HepG2 (cell line): Measurements from ENCODE around the gene SGIP1. TPM values are rescaled to one million over a fixed set of nuclear protein-coding genes. Genes with fewer than 3 reads are reported as not detected.

Experiments used
- ATAC-seq: fragments of 200-7000 bp; cut with Tn5 transposase; 3 replicates; pipeline ENCODE4 v1.9.1; 2020; ENCODE audit warnings: mild to moderate bottlenecking, moderate library complexity
- BruUV-seq: library from RNA; stranded (reverse); fragments of 400-500 nt; replicated peaks from 2 replicates; lab custom pipeline; 2021; lab: Mats Ljungman, UMichigan
- CTCF ChIA-PET: fragments of 300-600 bp; formaldehyde crosslinking; extraction: SDS; loops from one replicate; lab custom pipeline; 2021; ENCODE audit warnings: low total read pairs, inconsistent platforms, low intra/inter-chr PET ratio; lab: Yijun Ruan, JAX
- POLR2A ChIA-PET: fragments of 350-600 bp; sonication (Branson Sonifier 250); formaldehyde crosslinking; loops from one replicate; lab custom pipeline; 2020; ENCODE audit warnings: antibody characterized with exemption, inconsistent platforms; lab: Yijun Ruan, JAX
- DNase-seq: peaks from one replicate; pipeline ENCODE4 v3.0.0-alpha.2; 2015; ENCODE audit warnings: low spot score
- FAIRE-seq: peaks from 3 replicates; lab custom pipeline; 2011; peaks lifted over from hg19 to GRCh38; lab: Jason Lieb, UNC
- H2AFZ ChIP-seq: one replicate; pipeline ENCODE4 v1.6.1; 2011; ENCODE audit warnings: low read length, inconsistent platforms
- H3K27ac ChIP-seq: fragments of 300-600 bp; 3 replicates; pipeline ENCODE4 v1.8.0; 2011; ENCODE audit warnings: mixed run types, mild to moderate bottlenecking, mixed read lengths, low read length, inconsistent platforms; ENCODE audit not compliant: insufficient read depth; ENCODE audit errors: extremely low read length
- H3K27me3 ChIP-seq, 2 experiments: fragments of 200-600 bp in 1 of 2; 2 replicates in 1 of 2; 3 replicates in 1 of 2; pipeline versions ENCODE4 v1.6.0 to v1.8.0; 2011; ENCODE audit warnings: low read length in 2 of 2, mild to moderate bottlenecking in 2 of 2, moderate library complexity in 2 of 2, inconsistent platforms in 1 of 2; ENCODE audit not compliant: insufficient read depth in 2 of 2, control insufficient read depth in 1 of 2
- H3K36me3 ChIP-seq, 2 experiments: fragments of 200-600 bp in 1 of 2; replicated peaks in 1 of 2; 2 replicates in 1 of 2; 3 replicates in 1 of 2; pipeline versions ENCODE4 v1.5.1 to v1.8.0; 2011; ENCODE audit warnings: low read length in 2 of 2, inconsistent platforms in 1 of 2; ENCODE audit not compliant: insufficient read depth in 2 of 2, control insufficient read depth in 1 of 2
- H3K4me1 ChIP-seq: 2 replicates; pipeline ENCODE4 v1.5.1; 2012; ENCODE audit warnings: low read length, inconsistent platforms; ENCODE audit not compliant: insufficient read depth
- H3K4me2 ChIP-seq: 2 replicates; pipeline ENCODE4 v1.6.0; 2011; ENCODE audit warnings: low read depth, low read length, inconsistent platforms
- H3K4me3 ChIP-seq, 3 experiments: fragments of 200-600 bp in 1 of 3; sonication (generic), shearing (Covaris generic) in 1 of 3; replicated peaks in 1 of 3; 2 replicates each; pipeline ENCODE4 v1.5.1; 2011 to 2016; ENCODE audit warnings: low read length in 3 of 3, inconsistent platforms in 2 of 3, low read depth in 2 of 3, mild to moderate bottlenecking in 2 of 3, control low read depth in 1 of 3, mixed read lengths in 1 of 3; ENCODE audit not compliant: insufficient read depth in 1 of 3
- H3K79me2 ChIP-seq: one replicate; pipeline ENCODE4 v1.6.1; 2011; ENCODE audit warnings: low read length, inconsistent platforms; ENCODE audit not compliant: insufficient read depth
- H3K9ac ChIP-seq: 2 replicates; pipeline ENCODE4 v1.6.0; 2011; ENCODE audit warnings: mild to moderate bottlenecking, low read depth, low read length, inconsistent platforms; ENCODE audit not compliant: insufficient read depth
- H3K9me3 ChIP-seq: 2 replicates; pipeline ENCODE4 v1.5.1; 2012; ENCODE audit warnings: mild to moderate bottlenecking, low read length
- H4K20me1 ChIP-seq: 2 replicates; pipeline ENCODE4 v1.6.0; 2011; ENCODE audit warnings: inconsistent platforms, mild to moderate bottlenecking, low read length, moderate library complexity; ENCODE audit not compliant: insufficient read depth
- ATF7-NPFF ChIP-seq: sonication (generic); formaldehyde crosslinking; IDR thresholded peaks from 2 replicates; pipeline ENCODE4 v1.8.1; 2023; ENCODE audit warnings: mild to moderate bottlenecking, low read depth, missing genetic modification reagents, moderate library complexity
- FOSL2 ChIP-seq: sonication (generic); formaldehyde crosslinking; IDR thresholded peaks from 2 replicates; pipeline ENCODE4 v1.4.0; 2020; ENCODE audit warnings: missing genetic modification reagents
- LCORL ChIP-seq, 2 experiments: fragments of 450-650 bp in 1 of 2; sonication (generic) in 1 of 2; formaldehyde crosslinking in 1 of 2; IDR thresholded peaks; 2 replicates each; pipeline versions ENCODE4 v1.5.0 to v1.6.1; 2017 to 2020; ENCODE audit warnings: antibody characterized with exemption in 1 of 2, missing genetic modification reagents in 1 of 2
- REXO4 ChIP-seq: sonication (generic); formaldehyde crosslinking; IDR thresholded peaks from 2 replicates; pipeline ENCODE4 v1.8.0; 2022; ENCODE audit warnings: missing genetic modification reagents, mild to moderate bottlenecking, borderline replicate concordance
- ZBTB10 ChIP-seq: sonication (generic); formaldehyde crosslinking; IDR thresholded peaks from 2 replicates; pipeline ENCODE4 v1.4.0; 2020; ENCODE audit warnings: missing genetic modification reagents, borderline replicate concordance
- ZFP41 ChIP-seq: sonication (generic); formaldehyde crosslinking; IDR thresholded peaks from 2 replicates; pipeline ENCODE4 v1.4.0; 2020; ENCODE audit warnings: mild to moderate bottlenecking, missing genetic modification reagents, borderline replicate concordance
- ZNF10 ChIP-seq: sonication (generic); formaldehyde crosslinking; IDR thresholded peaks from 2 replicates; pipeline ENCODE4 v1.4.0; 2020; ENCODE audit warnings: mild to moderate bottlenecking, low read depth, missing genetic modification reagents, borderline replicate concordance
- ZNF414 ChIP-seq: sonication (generic); formaldehyde crosslinking; IDR thresholded peaks from 2 replicates; pipeline ENCODE4 v1.5.0; 2020; ENCODE audit warnings: missing genetic modification reagents
- ZNF549 ChIP-seq: sonication (generic); formaldehyde crosslinking; IDR thresholded peaks from 2 replicates; pipeline ENCODE4 v1.5.0; 2020; ENCODE audit warnings: missing genetic modification reagents
- ZNF570 ChIP-seq: sonication (generic); formaldehyde crosslinking; IDR thresholded peaks from 2 replicates; pipeline ENCODE4 v1.4.0; 2020; ENCODE audit warnings: mild to moderate bottlenecking, missing genetic modification reagents, borderline replicate concordance
- ZNF607 ChIP-seq: sonication (generic); formaldehyde crosslinking; IDR thresholded peaks from 2 replicates; pipeline ENCODE4 v1.5.1; 2020; ENCODE audit warnings: missing genetic modification reagents, mild to moderate bottlenecking, borderline replicate concordance
- ZNF772 ChIP-seq: sonication (generic); formaldehyde crosslinking; IDR thresholded peaks from 2 replicates; pipeline ENCODE4 v1.5.0; 2020; ENCODE audit warnings: mild to moderate bottlenecking, missing genetic modification reagents
- WGBS: methylation state at CpG from one replicate; pipeline ENCODE4 v1.1.6; 2017; ENCODE audit warnings: low lambda C conversion rate; 5-methylcytosine and 5-hydroxymethylcytosine counted together
- in situ Hi-C: cut with HindIII; loops from 2 replicates; pipeline ENCODE4 v1.10.0; 2017; ENCODE audit warnings: low pct_unique_long_range_greater_than_20kb; ENCODE audit not compliant: extremely low pct_ligation_motif_present
- intact Hi-C: fragments of 100-400 bp; cut with micrococcal nuclease; formaldehyde crosslinking; loops from one replicate; pipeline ENCODE4 v1.10.0; 2022; ENCODE audit not compliant: unreplicated experiment
- polyA plus RNA-seq, 8 experiments: library from polyadenylated mRNA; depleted of rRNA in 3 of 8; stranded (reverse) in 7 of 8; unstranded in 1 of 8; fragments of >200 nt; fragmentation: Illumina TruSeq in 4 of 8; extraction: Trizol in 4 of 8; gene quantifications; 2 replicates each; pipeline versions ENCODE4 v1.2.1 to v1.2.3, GENCODE V29; 2011 to 2016; ENCODE audit warnings: low read depth in 4 of 8, missing spikeins in 1 of 8, mixed read lengths in 1 of 8; ENCODE audit not compliant: insufficient read depth in 1 of 8
- total RNA-seq, 5 experiments: library from RNA; depleted of rRNA; stranded (reverse); fragments of >200 nt; fragmentation: Illumina TruSeq; extraction: Trizol; gene quantifications; 2 replicates each; pipeline ENCODE4 v1.2.3, GENCODE V29; 2016; ENCODE audit warnings: low read depth in 1 of 5

SGIP1 gene
- total and polyA plus RNA-seq, 2 of the 13 experiments (the other 11 are each of a cell fraction or from before 2014, with no cell fraction given): not detected

DNA sequence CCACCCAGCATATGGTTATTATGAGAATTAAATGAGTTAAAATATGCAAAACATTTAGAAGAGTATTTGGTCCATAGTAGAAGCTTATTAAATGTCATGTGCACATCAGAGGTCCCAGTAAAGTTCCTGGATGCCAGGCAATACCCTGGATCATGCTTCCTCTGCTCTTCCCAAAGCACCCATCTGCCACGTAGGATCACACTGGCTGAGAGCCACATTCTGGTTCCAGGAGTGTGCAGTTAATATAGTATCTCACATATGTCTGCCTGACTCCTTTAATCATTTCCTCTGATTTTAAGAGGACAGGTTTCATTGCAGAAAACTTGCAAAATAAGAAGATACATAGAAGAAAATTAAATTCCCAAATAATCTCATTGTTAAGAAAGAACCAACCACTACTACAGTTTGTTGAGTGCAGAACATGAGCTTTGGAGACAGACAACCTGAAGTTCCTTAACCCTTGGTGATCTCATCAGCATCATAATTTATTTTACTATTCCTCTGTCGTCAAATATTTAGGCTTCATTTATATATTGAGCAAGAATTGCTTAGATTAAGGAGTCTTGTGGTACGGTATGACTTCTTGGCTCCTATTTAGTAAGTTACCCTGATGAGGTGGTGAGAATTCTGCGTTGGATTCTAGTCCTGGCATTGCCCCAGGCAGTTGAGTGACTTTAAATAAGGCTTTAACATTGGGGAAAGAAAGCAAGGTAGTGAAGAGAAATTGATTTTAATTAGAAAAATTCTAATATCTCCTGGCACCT lies 12.3 kb downstream of the SGIP1 start:
- in situ Hi-C loops: no loop called here
- no peak for ATAC-seq
- CTCF ChIA-PET: no interaction called here

GRCh38 chr1:66549017-66549416 lies 15.1 kb downstream of the SGIP1 start:
- Histone ChIP-seq H2AFZ (no peak overlapping the region), H3K4me1 (peaks cover 22% of the 10 kb centered on the region), H3K36me3 (no peaks in the 10 kb centered on the region), H3K4me3 (no peak overlapping the region), H3K27me3 (no peaks in the 10 kb centered on the region), H3K4me2 (no peak overlapping the region), H3K27ac (no peak overlapping the region), H3K9ac (no peak overlapping the region), H3K9me3 (no peaks in the 10 kb centered on the region), H3K79me2 (no peaks in the 10 kb centered on the region), H4K20me1 (no peaks in the 10 kb centered on the region)
- CTCF ChIA-PET: no interaction called here
- intact Hi-C loops (no loop called here), in situ Hi-C loops (no loop called here)
- TF ChIP-seq ZBTB10 (CRISPR knock-in tag) (no peak), ZNF10 (CRISPR knock-in tag) (no peak), FOSL2 (CRISPR knock-in tag) (no peak), ZFP41 (CRISPR knock-in tag) (no peak), ZNF570 (CRISPR knock-in tag) (no peak), ATF7-NPFF (CRISPR knock-in tag) (no peak), ZNF607 (no peak)
- POLR2A ChIA-PET: no interaction called here
- ATAC-seq (no peak), FAIRE-seq (no peak), DNase-seq (no peak)
- BruUV-seq: no TSS peak

More for the DNA sequence above, 12.3 kb downstream of the SGIP1 start:
- intact Hi-C loops: no loop called here
- H2AFZ ChIP-seq: no peak overlapping the region
- H3K4me2 ChIP-seq: no peak overlapping the region
- WGBS: 46% methylated on average over 4 of the region's 4 CpGs
- peaks cover 42% of the 10 kb centered on the region for H3K4me1 ChIP-seq
- H3K79me2 ChIP-seq: no peaks in the 10 kb centered on the region
- no peak overlapping the region for H3K9ac ChIP-seq
- no peaks in the 10 kb centered on the region for H3K9me3 ChIP-seq
- no peaks in the 10 kb centered on the region for H3K36me3 ChIP-seq
- POLR2A ChIA-PET: no interaction called here
- H4K20me1 ChIP-seq: no peaks in the 10 kb centered on the region
- no peak for TF ChIP-seq REXO4 (CRISPR knock-in tag)
- no peak for TF ChIP-seq ZNF549
- TF ChIP-seq ZNF772 (CRISPR knock-in tag): no peak
- TF ChIP-seq LCORL (IDR thresholded peaks at IDR 0.05): no peak
- no peak for TF ChIP-seq LCORL (CRISPR knock-in tag; IDR thresholded peaks at IDR 0.05)
- TF ChIP-seq ZNF414 (CRISPR knock-in tag): no peak
- H3K4me3 ChIP-seq: no peak overlapping the region
- FAIRE-seq (no peak), DNase-seq (no peak)
- no peak overlapping the region for H3K27ac ChIP-seq
- BruUV-seq: no TSS peak
- no peaks in the 10 kb centered on the region for H3K27me3 ChIP-seq
